ENCODE measurements around the gene ALOX5.
"Not testable (repeated sequence)": the region's sequence is repeated elsewhere in the genome, so short reads cannot be mapped to it uniquely, and the experiment has no call there.

ALOX5 gene

GRCh38 chr10:45468079-45468478, 94.1 kb downstream of the ALOX5 start:
- H3K27me3 ChIP-seq (ENCODE audit: insufficient read depth, low read length) = no peaks in the 10 kb centered on the region
- no peak overlapping the region for H3K4me3 ChIP-seq (ENCODE audit: low read length)
- no peak overlapping the region for H2AFZ ChIP-seq (ENCODE audit: low read depth, low read length)
- H3K9me3 ChIP-seq (ENCODE audit: low read length) = no peaks in the 10 kb centered on the region
- peaks cover 3% of the 10 kb centered on the region for H3K36me3 ChIP-seq (ENCODE audit: insufficient read depth, low read length)
- peaks cover 14% of the 10 kb centered on the region for H3K4me1 ChIP-seq (ENCODE audit: insufficient read depth, low read length)

- H3K4me1 ChIP-seq (ENCODE audit: insufficient read depth, low read length) = peaks cover 14% of the 10 kb centered on the region
- H3K36me3 ChIP-seq (ENCODE audit: insufficient read depth, low read length) = no peaks in the 10 kb centered on the region
- no peaks in the 10 kb centered on the region for H3K27me3 ChIP-seq (ENCODE audit: insufficient read depth, low read length)
- no peaks in the 10 kb centered on the region for H3K9me3 ChIP-seq (ENCODE audit: low read length)
- no peak overlapping the region for H3K4me3 ChIP-seq (ENCODE audit: low read length)
- no peak overlapping the region for H2AFZ ChIP-seq (ENCODE audit: low read depth, low read length)
Measured at GRCh38 chr10:45470098-45471012, 96.3 kb downstream of the ALOX5 start.

- Histone ChIP-seq H2AFZ (ENCODE audit: low read depth, low read length) (no peak overlapping the region), H3K9me3 (ENCODE audit: low read length) (no peaks in the 10 kb centered on the region), H3K36me3 (ENCODE audit: insufficient read depth, low read length) (no peaks in the 10 kb centered on the region), H3K27me3 (ENCODE audit: insufficient read depth, low read length) (no peaks in the 10 kb centered on the region), H3K4me3 (ENCODE audit: low read length) (no peak overlapping the region), H3K4me1 (ENCODE audit: insufficient read depth, low read length) (peaks cover 14% of the 10 kb centered on the region)
Measured at GRCh38 chr10:45471059-45471458, 97.0 kb downstream of the ALOX5 start.

- peaks cover 2% of the 10 kb centered on the region for H3K9me3 ChIP-seq (ENCODE audit: low read length)
Measured at GRCh38 chr10:45471531-45472310, 97.7 kb downstream of the ALOX5 start.

GRCh38 chr10:45473126-45473525, 99.1 kb downstream of the ALOX5 start:
- H2AFZ ChIP-seq (ENCODE audit: low read depth, low read length) = no peak overlapping the region
- no peak overlapping the region for H3K4me3 ChIP-seq (ENCODE audit: low read length)
- H3K36me3 ChIP-seq (ENCODE audit: insufficient read depth, low read length) = no peaks in the 10 kb centered on the region
- H3K27me3 ChIP-seq (ENCODE audit: insufficient read depth, low read length) = no peaks in the 10 kb centered on the region
- peaks cover 14% of the 10 kb centered on the region for H3K4me1 ChIP-seq (ENCODE audit: insufficient read depth, low read length)
- H3K9me3 ChIP-seq (ENCODE audit: low read length) = peaks cover 2% of the 10 kb centered on the region

More at GRCh38 chr10:45471531-45472310, 97.7 kb downstream of the ALOX5 start:
- H3K4me1 ChIP-seq (ENCODE audit: insufficient read depth, low read length) = peaks cover 14% of the 10 kb centered on the region
- H3K27me3 ChIP-seq (ENCODE audit: insufficient read depth, low read length) = no peaks in the 10 kb centered on the region
- no peak overlapping the region for H2AFZ ChIP-seq (ENCODE audit: low read depth, low read length)
- no peaks in the 10 kb centered on the region for H3K36me3 ChIP-seq (ENCODE audit: insufficient read depth, low read length)
- H3K4me3 ChIP-seq (ENCODE audit: low read length) = no peak overlapping the region

GRCh38 chr10:45476559-45476958, 102.5 kb downstream of the ALOX5 start:
- H3K27me3 ChIP-seq (ENCODE audit: insufficient read depth, low read length) = no peaks in the 10 kb centered on the region
- peaks cover 7% of the 10 kb centered on the region for H3K4me1 ChIP-seq (ENCODE audit: insufficient read depth, low read length)
- no peak overlapping the region for H2AFZ ChIP-seq (ENCODE audit: low read depth, low read length)
- no peaks in the 10 kb centered on the region for H3K36me3 ChIP-seq (ENCODE audit: insufficient read depth, low read length)
- H3K9me3 ChIP-seq (ENCODE audit: low read length) = peaks cover 2% of the 10 kb centered on the region
- no peak overlapping the region for H3K4me3 ChIP-seq (ENCODE audit: low read length)

GRCh38 chr10:45480294-45480693, 106.3 kb downstream of the ALOX5 start:
- Histone ChIP-seq H3K36me3 (ENCODE audit: insufficient read depth, low read length) (peaks cover 2% of the 10 kb centered on the region), H3K4me1 (ENCODE audit: insufficient read depth, low read length) (no peaks in the 10 kb centered on the region), H2AFZ (ENCODE audit: low read depth, low read length) (no peak overlapping the region), H3K4me3 (ENCODE audit: low read length) (no peak overlapping the region), H3K27me3 (ENCODE audit: insufficient read depth, low read length) (no peaks in the 10 kb centered on the region), H3K9me3 (ENCODE audit: low read length) (peaks cover 2% of the 10 kb centered on the region)

- H3K9me3 ChIP-seq (ENCODE audit: low read length); H3K36me3 ChIP-seq (ENCODE audit: insufficient read depth, low read length); H3K4me1 ChIP-seq (ENCODE audit: insufficient read depth, low read length); H3K4me3 ChIP-seq (ENCODE audit: low read length); H2AFZ ChIP-seq (ENCODE audit: low read depth, low read length); H3K27me3 ChIP-seq (ENCODE audit: insufficient read depth, low read length): not testable (repeated sequence)
Measured at GRCh38 chr10:45481100-45481499, 107.1 kb downstream of the ALOX5 start.

- peaks cover 5% of the 10 kb centered on the region for H3K36me3 ChIP-seq (ENCODE audit: insufficient read depth, low read length)
- no peaks in the 10 kb centered on the region for H3K27me3 ChIP-seq (ENCODE audit: insufficient read depth, low read length)
- H3K4me1 ChIP-seq (ENCODE audit: insufficient read depth, low read length) = no peaks in the 10 kb centered on the region
- no peaks in the 10 kb centered on the region for H3K9me3 ChIP-seq (ENCODE audit: low read length)
- H2AFZ ChIP-seq (ENCODE audit: low read depth, low read length) = no peak overlapping the region
- H3K4me3 ChIP-seq (ENCODE audit: low read length) = no peak overlapping the region
Measured at GRCh38 chr10:45483002-45483401, 109.0 kb downstream of the ALOX5 start.

GRCh38 chr10:45487735-45488134, 113.7 kb downstream of the ALOX5 start:
- H3K4me3 ChIP-seq (ENCODE audit: low read length) = no peak overlapping the region
- H3K36me3 ChIP-seq (ENCODE audit: insufficient read depth, low read length) = peaks cover 9% of the 10 kb centered on the region
- H3K9me3 ChIP-seq (ENCODE audit: low read length) = peaks cover 2% of the 10 kb centered on the region
- H2AFZ ChIP-seq (ENCODE audit: low read depth, low read length) = no peak overlapping the region
- H3K4me1 ChIP-seq (ENCODE audit: insufficient read depth, low read length) = no peaks in the 10 kb centered on the region
- no peaks in the 10 kb centered on the region for H3K27me3 ChIP-seq (ENCODE audit: insufficient read depth, low read length)

- no peaks in the 10 kb centered on the region for H3K27me3 ChIP-seq (ENCODE audit: insufficient read depth, low read length)
- no peak overlapping the region for H3K4me3 ChIP-seq (ENCODE audit: low read length)
- H3K4me1 ChIP-seq (ENCODE audit: insufficient read depth, low read length) = no peaks in the 10 kb centered on the region
- H3K9me3 ChIP-seq (ENCODE audit: low read length) = peaks cover 2% of the 10 kb centered on the region
- no peak overlapping the region for H2AFZ ChIP-seq (ENCODE audit: low read depth, low read length)
- peaks cover 9% of the 10 kb centered on the region for H3K36me3 ChIP-seq (ENCODE audit: insufficient read depth, low read length)
Measured at GRCh38 chr10:45488365-45488764, 114.3 kb downstream of the ALOX5 start.

- peaks cover 2% of the 10 kb centered on the region for H3K9me3 ChIP-seq (ENCODE audit: low read length)
- H3K4me3 ChIP-seq (ENCODE audit: low read length) = no peak overlapping the region
- no peaks in the 10 kb centered on the region for H3K4me1 ChIP-seq (ENCODE audit: insufficient read depth, low read length)
- peaks cover 7% of the 10 kb centered on the region for H3K36me3 ChIP-seq (ENCODE audit: insufficient read depth, low read length)
- H2AFZ ChIP-seq (ENCODE audit: low read depth, low read length) = no peak overlapping the region
- H3K27me3 ChIP-seq (ENCODE audit: insufficient read depth, low read length) = no peaks in the 10 kb centered on the region
Measured at GRCh38 chr10:45490277-45490676, 116.3 kb downstream of the ALOX5 start.

- Histone ChIP-seq H3K9me3 (ENCODE audit: low read length) (peaks cover 5% of the 10 kb centered on the region), H3K27me3 (ENCODE audit: insufficient read depth, low read length) (no peaks in the 10 kb centered on the region), H3K4me1 (ENCODE audit: insufficient read depth, low read length) (no peaks in the 10 kb centered on the region), H2AFZ (ENCODE audit: low read depth, low read length) (no peak overlapping the region), H3K4me3 (ENCODE audit: low read length) (no peak overlapping the region), H3K36me3 (ENCODE audit: insufficient read depth, low read length) (peaks cover 6% of the 10 kb centered on the region)
Measured at GRCh38 chr10:45491061-45491460, 117.0 kb downstream of the ALOX5 start.
